Fibroblast of skin of back (primary cell): Measurements from ENCODE around the gene CHST12.
"Not testable (repeated sequence)": the region's sequence is repeated elsewhere in the genome, so short reads cannot be mapped to it uniquely, and the experiment has no call there.

Source experiments
- DNase-seq: peaks from one replicate; pipeline ENCODE4 v3.0.0-alpha.2; 2013

CHST12 gene

DNA sequence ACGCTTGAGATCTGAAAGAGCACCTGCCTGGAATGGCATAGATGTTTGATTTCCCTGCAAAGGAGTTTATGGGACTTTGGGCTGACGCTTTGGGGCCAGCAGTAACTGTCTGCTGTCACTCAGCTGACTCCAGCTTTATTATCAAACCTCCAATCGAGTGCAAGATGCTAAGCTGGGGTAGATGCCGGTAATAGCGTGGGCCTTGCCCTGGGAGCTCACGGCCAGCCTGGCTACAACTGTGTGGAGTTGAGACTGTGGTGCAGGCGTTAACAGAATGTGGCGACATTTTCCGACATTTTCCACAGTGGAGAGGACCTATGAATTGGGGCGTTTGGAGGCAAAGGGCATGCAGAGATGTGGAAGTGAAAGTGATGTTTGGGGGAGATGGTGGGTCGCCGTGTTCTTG lies 1.3 kb downstream of the CHST12 start:
- DNase-seq, result no peak

DNA sequence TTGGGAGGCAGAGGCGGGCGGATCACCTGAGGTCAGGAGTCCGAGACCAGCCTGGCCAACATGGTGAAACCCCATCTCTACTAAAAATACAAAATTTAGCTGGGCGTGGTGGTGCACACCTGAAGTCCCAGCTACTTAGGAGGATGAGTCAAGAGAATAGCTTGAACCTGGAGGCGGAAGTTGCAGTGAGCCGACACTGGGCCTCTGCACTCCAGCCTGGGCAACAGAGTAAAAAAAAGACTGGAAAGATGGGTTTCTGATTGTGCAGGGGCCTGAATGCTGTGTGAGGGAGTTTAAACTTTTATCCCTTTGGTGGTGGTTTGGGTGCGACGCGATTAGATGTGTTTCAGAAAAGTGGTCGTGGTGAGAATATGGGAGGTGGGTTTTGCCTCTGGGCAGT lies 1.8 kb downstream of the CHST12 start:
- DNase-seq, result no peak

DNA sequence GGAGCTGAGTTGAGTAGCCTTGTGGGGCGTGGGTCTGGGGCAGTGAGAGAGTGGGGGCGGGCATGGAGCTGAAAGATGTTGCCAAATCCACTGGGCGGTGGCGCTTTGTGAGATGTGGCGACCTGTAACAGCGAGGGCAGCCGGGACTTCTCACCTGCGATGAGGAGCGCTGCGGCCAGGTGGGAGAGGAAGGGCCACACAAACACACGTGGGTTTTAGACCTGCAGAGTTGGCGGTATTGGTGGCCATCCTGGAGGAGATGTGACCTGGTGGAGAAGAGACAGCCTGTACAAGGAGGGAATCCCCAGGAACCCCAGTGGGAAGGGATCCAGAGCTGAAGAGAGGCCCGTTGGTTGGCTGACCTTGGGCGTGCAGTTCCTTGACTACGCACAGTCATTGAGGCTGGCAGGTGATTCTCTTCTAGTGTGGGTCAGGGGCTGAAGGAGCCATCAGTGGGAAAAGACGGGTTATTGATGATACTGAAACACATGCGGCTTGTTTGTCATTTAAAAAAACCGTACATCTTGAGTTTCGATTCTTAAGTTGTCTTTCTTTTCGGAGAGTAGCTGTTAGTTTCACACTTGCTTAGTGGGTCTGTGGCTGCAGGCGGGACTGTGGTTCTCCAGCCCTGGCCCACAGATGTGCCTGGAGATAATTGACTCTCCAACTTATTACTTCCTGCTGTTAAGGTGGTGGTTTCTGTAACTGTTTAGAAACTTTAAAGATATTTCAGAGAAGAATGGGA lies 2.4 kb downstream of the CHST12 start:
- no peak for DNase-seq

DNA sequence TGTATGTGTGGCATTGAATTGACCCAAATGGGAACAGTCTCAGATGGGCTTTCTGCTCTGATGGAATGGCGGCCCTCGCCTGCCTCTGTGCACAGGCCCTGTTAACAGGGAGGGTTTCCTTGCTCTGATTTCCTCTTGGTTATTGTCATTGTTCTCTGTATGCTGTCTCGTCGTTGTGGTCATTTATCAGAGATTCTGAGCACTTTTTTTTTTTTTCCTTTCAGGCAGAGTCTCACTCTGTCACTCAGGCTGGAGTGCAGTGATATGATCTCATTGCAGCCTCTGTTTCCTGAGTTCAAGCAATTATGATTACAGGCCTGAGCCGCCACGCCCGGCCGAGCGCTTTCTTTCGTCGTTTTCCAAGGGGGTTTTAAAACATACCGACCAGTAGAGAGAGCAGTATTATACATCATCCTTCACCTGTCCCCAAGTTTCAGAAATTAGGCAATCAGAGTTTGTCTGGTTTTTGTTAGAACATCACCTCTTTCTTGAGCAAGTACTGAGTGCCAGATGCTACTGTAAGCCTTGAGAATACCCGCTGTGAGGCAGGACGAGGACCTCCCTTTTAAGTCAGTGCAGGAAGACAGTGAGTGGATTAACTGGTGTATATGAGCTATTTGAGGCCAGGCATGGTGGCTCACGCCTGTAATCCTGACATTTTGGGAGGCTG lies 6.5 kb downstream of the CHST12 start:
- DNase-seq, result no peak

DNA sequence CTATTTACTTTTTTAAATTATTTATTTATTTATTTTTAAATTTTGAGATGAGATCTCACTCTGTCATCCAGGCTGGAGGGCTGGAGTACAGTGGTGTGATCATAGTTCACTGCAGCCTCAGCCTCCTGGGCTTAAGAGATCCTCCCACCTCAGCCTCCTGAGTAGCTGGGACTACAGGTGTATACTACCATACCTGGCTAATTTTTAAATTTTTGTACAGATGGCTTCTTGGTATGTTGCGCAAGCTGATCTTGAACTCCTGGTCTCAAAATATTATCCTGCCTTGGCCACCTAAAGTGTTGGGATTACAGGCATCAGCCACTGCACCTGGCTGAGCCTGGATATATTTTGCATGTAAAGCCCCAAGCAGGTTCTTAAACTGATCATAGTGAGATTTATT lies 7.6 kb downstream of the CHST12 start:
- no peak for DNase-seq

DNA sequence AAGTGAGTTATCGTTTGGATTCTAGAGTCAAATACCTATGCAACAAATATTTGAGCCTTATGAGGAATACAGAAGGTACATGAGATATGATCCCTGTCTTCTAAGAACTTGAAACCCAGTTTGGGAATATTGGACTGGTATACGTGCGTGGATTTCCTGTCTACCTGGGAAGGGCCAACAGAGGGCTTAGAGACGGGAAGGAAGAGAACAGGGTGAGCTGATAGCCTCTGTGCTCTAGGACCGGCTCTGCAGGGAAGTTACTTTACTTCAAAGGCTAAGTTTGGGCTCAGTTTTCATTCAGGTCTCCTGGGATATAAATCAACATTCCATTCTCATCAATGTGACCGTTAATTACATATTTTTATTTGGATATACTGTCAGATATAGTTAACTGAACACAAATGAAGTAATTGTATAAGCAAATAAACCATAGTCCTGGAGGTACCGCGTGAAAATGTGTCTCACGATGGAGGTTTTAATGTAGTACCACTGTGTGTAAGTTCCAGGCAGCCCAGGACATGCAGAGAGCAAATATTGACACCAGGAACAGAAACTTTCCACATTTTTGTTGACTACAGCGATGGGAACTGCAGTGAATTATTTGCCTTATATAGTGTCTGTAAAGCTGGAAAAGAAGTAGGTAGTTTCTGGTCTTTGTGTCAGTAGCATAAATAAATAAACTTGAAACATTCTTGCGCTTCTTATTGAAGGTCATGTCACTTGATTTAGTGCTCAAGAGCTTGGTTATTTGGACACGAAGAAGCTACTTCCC lies 8.6 kb downstream of the CHST12 start:
- DNase-seq, result no peak

DNA sequence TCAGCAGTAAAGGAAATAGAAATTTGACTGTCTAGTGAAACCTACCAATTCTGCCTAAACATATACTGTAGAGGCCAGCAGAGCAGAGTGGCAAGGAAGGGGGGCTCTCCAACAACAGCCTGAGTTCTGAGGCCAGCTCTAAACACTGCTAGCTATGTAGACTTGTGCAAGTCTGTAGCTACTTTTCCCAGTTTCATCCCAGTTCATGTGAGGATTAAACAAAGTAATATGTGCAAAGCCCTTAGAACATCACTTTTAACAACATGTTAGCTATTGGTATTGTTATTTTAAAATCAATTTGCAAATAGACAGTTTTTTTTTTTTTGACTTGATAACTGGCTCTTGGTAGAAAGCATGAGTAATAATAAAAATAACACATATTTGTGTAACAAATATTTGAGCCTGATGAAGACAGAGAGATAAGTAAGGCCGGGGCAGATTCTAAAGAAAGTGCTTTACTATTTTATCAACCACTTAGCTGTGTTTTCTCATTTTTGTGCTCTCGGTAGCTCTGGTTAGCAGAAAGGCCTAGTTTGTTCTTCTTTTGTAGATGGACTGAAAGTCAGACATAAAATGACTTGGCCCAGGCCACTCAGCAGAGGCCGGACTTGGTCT lies 9.3 kb downstream of the CHST12 start:
- peak; percentile 52 for DNase-seq

DNA sequence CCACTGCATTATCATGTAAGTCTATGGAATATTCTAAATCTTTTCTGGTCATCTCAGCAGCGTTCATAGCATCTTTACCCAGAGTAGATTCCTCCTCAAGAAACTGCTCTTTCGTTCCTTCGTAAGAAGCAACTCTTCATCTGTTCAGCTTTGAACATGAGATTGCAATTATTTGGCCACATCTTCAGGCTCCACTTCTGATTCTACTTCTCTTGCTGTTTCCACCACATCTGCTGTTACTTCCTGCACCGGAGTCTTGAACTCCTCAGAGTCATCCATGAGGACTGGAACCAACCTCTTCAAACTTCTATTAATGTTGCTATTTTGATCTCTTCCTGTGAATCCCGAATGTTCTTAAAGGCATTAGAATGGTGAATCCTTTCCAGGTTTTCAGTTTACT lies 12.7 kb downstream of the CHST12 start:
- DNase-seq, result no peak

DNA sequence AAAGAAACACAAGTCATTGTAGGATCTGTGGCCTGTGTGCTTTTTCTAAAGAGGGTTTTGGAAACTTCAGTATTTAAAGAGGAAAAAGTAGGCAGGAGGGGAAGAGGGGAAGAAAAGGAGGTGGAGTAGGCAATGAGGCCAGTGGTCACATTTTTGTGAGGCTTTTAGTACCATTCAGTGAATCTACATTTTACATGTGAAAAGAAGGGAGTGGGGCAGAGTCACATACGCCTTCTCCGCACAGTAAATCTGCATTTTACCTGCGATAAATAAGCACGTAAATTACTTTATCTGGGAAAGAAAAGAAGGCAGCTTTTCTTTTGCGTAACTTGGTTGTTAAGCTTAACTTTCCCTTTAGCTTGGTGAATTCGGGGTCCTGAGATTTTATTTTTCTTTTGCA lies 13.2 kb downstream of the CHST12 start:
- no peak for DNase-seq

DNA sequence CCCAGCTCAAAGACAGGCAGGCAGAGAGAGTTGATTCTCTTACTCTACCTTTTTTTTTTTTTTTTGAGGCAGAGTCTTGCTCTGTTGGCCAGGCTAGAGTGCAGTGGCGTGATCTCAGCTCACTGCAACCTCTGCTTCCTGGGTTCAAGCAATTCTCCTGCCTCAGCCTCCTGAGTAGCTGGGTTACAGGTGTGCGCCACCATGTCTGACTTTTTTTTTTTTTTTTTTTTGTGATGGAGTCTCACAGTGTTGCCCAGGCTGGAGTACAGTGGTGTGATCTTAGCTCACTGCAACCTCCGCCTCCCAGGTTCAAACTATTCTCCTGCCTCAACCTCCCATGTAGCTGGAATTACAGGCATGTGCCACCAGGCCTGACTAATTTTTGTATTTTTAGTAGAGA lies 13.8 kb downstream of the CHST12 start:
- DNase-seq, result not testable (repeated sequence)

DNA sequence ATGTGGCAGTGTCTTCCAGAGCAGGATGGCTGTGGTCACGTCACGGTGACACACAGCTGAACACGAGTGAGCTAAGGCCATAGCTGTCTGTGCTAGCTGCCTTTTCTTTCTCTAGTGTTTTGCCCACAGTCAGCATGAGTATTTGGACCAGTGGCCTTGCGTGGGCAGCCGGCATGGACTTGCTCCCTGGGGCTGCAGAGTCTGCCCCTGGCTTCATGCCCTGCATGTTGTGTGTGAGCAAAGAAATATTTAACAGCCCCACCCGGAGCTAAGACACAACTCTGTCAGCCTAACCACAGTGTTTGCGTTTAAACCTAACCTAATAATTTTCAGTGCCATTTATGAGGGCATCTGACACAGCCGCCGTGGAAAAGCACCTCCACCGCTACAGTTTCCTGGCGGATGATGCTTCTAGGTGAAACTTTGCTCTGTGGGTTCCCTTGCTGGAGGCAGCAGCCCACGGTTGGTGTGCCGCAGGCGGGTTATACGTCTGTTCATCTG lies 14.6 kb downstream of the CHST12 start:
- peak; percentile 55 for DNase-seq

DNA sequence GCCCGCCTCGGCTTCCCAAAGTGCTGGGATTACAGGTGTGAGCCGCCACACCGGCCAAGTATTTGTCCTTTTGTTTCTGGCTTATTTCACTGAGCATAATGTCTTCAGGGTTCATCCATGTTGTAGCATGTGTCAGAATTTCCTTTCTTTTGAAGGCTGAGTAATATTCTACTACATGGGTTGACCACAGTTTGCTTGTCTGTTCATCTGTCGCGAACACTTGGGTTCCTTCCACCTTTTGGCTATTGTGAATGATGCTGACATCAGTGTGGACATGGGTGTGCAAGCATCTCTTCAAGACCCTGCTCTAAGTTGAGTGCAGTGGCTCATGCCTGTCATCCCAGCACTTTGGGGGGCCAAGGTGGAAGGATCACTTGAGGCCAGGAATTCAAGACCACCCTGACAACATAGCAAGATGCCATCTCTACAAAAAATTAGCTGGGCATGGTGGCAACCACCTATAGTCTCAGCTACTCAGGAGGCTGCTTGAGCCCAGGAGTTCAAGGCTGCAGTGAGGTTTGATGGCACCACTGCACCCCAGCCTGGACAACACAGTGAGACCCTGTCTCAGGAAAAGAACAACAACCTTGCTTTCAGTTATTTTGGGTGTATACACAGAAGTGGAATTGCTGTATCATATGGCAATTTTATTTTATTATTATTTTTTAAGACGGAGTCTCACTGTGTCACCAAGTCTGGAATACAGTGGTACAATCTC lies 17.0 kb downstream of the CHST12 start:
- no peak for DNase-seq

DNA sequence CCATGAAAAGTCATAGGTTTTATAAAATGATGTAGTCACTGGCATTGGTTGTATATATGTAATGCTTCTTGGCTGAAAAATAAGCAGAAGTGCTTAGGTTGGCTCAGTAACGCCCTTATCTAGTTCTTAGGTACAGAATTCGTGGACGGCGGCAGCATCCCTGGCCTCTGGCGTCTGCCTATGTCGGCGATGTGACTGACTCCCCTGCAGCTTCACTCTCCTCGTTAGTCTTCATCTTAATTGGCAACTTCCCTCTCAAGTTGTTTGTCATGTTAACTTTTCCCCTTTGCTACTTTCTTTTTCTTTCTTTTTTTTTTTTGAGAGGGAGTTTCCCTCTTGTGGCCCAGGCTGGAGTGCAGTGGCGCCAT lies 18.5 kb downstream of the CHST12 start:
- DNase-seq, result no peak

DNA sequence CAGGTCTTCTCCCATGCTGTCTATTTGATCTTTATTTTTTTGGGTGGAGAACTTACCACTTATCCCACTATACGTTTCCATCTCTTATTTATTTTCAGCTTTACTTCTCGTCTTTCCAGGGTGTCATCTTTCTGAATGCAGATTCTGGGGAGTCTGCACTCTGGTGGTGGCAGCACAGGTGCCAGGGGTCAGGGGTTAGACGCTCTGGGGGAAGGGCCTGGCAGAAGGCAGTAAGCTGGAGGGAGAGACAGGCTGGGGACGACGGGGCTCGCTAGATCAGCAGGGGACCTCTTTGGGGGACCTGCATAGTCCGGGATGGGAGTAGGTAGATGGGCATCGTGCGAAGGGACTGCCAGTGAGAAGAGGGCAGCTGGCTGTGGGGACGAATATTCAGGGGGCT lies 22.3 kb downstream of the CHST12 start:
- DNase-seq, result no peak

DNA sequence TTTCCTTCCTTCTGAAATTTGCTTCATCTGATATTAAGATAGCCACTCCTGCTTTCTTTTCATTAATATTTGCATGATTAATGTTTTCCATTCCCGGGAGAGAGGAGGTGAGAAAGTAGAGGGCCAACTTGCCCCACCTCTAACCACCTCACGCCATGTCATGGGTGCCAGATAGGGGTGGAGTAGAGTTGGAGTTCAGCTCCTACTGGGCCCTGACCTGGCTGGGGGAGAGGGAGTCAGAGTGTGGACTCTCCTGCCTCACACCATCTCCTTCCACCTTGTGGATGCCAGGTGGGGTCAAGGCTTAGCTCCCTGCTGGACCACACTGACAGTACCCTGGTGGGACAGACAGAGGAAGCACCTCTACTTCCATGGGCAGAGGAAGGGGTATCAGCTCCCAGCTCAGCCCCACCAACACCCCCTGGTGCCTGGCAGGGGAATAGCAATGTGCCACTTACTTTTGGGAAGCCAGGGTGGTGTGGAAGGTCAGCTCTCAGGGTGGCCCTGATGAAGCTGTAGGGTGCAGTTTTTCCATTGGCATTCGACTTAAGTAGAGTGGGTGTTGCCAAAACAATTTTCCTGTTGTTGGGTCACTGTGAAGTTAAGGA lies 28.0 kb downstream of the CHST12 start:
- DNase-seq, result no peak

DNA sequence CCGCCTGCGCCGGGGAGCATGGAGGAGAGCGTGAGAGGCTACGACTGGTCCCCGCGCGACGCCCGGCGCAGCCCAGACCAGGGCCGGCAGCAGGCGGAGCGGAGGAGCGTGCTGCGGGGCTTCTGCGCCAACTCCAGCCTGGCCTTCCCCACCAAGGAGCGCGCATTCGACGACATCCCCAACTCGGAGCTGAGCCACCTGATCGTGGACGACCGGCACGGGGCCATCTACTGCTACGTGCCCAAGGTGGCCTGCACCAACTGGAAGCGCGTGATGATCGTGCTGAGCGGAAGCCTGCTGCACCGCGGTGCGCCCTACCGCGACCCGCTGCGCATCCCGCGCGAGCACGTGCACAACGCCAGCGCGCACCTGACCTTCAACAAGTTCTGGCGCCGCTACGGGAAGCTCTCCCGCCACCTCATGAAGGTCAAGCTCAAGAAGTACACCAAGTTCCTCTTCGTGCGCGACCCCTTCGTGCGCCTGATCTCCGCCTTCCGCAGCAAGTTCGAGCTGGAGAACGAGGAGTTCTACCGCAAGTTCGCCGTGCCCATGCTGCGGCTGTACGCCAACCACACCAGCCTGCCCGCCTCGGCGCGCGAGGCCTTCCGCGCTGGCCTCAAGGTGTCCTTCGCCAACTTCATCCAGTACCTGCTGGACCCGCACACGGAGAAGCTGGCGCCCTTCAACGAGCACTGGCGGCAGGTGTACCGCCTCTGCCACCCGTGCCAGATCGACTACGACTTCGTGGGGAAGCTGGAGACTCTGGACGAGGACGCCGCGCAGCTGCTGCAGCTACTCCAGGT lies 29.7 kb downstream of the CHST12 start:
- no peak for DNase-seq

DNA sequence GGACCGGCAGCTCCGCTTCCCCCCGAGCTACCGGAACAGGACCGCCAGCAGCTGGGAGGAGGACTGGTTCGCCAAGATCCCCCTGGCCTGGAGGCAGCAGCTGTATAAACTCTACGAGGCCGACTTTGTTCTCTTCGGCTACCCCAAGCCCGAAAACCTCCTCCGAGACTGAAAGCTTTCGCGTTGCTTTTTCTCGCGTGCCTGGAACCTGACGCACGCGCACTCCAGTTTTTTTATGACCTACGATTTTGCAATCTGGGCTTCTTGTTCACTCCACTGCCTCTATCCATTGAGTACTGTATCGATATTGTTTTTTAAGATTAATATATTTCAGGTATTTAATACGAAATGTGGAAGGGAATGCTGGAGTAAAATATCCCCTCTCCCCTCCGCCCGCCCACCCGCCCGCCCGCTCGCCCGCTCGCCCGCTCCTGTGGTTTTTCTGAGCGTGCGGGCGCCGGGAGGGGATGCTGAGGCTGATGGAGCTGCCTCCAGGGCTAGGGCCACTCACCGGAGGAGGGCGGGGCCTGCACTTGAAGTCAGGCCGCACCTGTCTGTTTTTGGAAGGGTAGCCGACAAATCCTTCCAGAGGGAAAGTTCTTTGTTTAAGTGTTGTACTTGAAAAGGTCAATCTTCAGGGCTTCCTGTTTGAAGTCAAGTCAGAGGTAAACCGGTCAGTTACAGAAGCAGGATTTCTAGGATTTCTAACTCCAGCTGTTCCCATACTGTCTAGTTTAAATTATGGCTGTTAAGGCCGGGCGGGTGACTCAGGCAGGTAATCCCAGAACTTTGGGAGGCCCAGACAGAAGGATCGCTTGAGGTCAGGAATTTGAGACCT lies 30.5 kb downstream of the CHST12 start:
- DNase-seq, result no peak

DNA sequence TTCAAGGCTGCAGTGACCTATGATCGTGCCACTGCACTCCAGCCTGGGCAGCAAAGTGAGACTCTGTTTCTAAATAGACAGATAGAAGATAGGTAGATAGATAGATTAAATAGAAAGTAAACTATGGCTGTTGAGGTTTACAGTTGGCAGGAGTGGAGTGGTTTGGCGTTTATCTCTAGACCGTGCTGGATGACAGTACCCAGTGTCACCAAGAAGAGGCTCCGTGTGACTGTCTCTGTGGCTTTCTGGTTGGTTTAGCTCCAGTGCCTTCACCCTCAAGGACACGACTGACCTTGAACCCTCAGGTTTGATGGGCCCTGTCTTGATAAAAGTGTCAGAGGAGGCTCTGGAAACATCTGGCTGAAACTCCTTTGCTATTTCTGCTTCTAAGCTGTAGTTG lies 31.7 kb downstream of the CHST12 start:
- no peak for DNase-seq

DNA sequence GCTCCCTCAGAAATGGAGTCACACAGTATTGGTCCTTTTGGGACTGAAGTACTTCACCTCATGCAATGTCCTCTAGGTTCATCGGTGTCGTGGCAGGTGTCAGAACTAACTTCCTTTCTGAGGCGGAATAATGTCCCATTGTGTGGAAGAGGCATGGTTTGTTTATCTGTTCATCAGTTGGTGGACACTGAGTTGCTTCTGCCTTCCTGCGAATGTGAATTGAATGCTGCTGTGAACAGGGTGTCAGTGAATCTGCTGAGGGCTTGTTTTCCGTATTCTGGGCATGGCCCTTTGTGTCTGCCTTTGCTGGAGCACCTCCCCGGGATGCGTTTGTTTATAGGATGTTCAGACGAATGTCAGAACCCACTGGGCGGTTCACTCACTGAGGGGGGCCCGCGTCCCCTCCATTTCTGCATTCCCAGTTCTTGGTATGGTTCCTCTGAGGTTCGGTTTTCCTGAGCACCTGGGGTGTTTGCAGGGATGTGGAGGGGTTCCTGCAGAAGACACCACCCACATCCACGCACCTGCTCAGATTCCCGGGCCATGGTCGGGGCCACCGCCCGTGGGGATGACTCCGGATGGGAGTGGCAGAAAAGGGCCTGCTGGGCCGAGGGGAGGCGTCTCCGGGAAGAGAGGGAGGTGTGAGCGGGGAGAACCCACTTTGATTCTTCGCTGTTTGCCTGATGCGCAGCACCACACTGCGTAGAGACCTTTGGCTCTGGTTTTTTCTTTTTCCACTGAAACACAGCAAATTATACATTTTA lies 33.1 kb downstream of the CHST12 start:
- DNase-seq, result no peak
